H9 (cell line): ENCODE data around the gene ABHD12. TPM values are rescaled to one million over a fixed set of nuclear protein-coding genes. Genes with fewer than 3 reads are reported as not detected.

Source experiments
- DNase-seq: peaks from one replicate; pipeline ENCODE4 v3.0.0-alpha.2; 2017
- H2AFZ ChIP-seq: one replicate; pipeline ENCODE4 v1.6.1; 2013; ENCODE audit warnings: mild to moderate bottlenecking, low read length, control low read depth, moderate library complexity
- H2AK5ac ChIP-seq: 2 replicates; pipeline ENCODE4 v1.6.1; 2013; ENCODE audit warnings: low read length, control low read depth, mixed read lengths; ENCODE audit not compliant: insufficient read length
- H2BK120ac ChIP-seq: one replicate; pipeline ENCODE4 v1.6.1; 2013; ENCODE audit warnings: low read depth, mild to moderate bottlenecking, low read length, control low read depth, inconsistent platforms; ENCODE audit not compliant: poor library complexity, severe bottlenecking
- H2BK12ac ChIP-seq: 2 replicates; pipeline ENCODE4 v1.6.1; 2013; ENCODE audit warnings: low read length, control low read depth, mixed read lengths, low read depth; ENCODE audit not compliant: insufficient read length
- H2BK15ac ChIP-seq: 2 replicates; pipeline ENCODE4 v1.6.1; 2013; ENCODE audit warnings: low read depth, low read length, control low read depth
- H2BK20ac ChIP-seq: one replicate; pipeline ENCODE4 v1.6.1; 2013; ENCODE audit warnings: low read depth, mild to moderate bottlenecking, low read length, control low read depth, inconsistent platforms; ENCODE audit not compliant: poor library complexity, severe bottlenecking
- H2BK5ac ChIP-seq: 2 replicates; pipeline ENCODE4 v1.6.1; 2013; ENCODE audit warnings: low read length, control low read depth, mixed read lengths; ENCODE audit not compliant: insufficient read length
- H3K14ac ChIP-seq: 2 replicates; pipeline ENCODE4 v1.6.1; 2013; ENCODE audit warnings: low read length, control low read depth; ENCODE audit not compliant: insufficient read depth
- H3K18ac ChIP-seq: 2 replicates; pipeline ENCODE4 v1.6.1; 2013; ENCODE audit warnings: low read depth, mild to moderate bottlenecking, mixed read lengths, low read length, control low read depth; ENCODE audit not compliant: insufficient read length
- H3K23ac ChIP-seq: 2 replicates; pipeline ENCODE4 v1.6.1; 2013; ENCODE audit warnings: low read length, control low read depth, mixed read lengths, low read depth; ENCODE audit not compliant: insufficient read length
- H3K23me2 ChIP-seq: 2 replicates; pipeline ENCODE4 v1.6.1; 2013; ENCODE audit warnings: low read depth, mild to moderate bottlenecking, mixed read lengths, low read length, control low read depth; ENCODE audit not compliant: insufficient read length, poor library complexity, severe bottlenecking
- H3K27ac ChIP-seq: 2 replicates; pipeline ENCODE4 v1.5.1; 2013; ENCODE audit warnings: low read length, control low read depth, mixed read lengths, low read depth; ENCODE audit not compliant: insufficient read length
- H3K27me3 ChIP-seq: 2 replicates; pipeline ENCODE4 v1.6.1; 2013; ENCODE audit warnings: low read length, control low read depth, inconsistent platforms; ENCODE audit not compliant: insufficient read depth
- H3K4ac ChIP-seq: 2 replicates; pipeline ENCODE4 v1.6.1; 2013; ENCODE audit warnings: low read depth, mild to moderate bottlenecking, control low read depth, inconsistent platforms, low read length, moderate library complexity
- H3K4me1 ChIP-seq: 2 replicates; pipeline ENCODE4 v1.6.1; 2013; ENCODE audit warnings: low read length, control low read depth, inconsistent platforms; ENCODE audit not compliant: insufficient read depth
- H3K4me2 ChIP-seq: 2 replicates; pipeline ENCODE4 v1.6.1; 2013; ENCODE audit warnings: low read length, control low read depth, mixed read lengths; ENCODE audit not compliant: insufficient read length, insufficient read depth
- H3K56ac ChIP-seq: 2 replicates; pipeline ENCODE4 v1.6.1; 2013; ENCODE audit warnings: low read depth, mild to moderate bottlenecking, mixed read lengths, low read length, control low read depth; ENCODE audit not compliant: insufficient read length
- H3K79me1 ChIP-seq: 2 replicates; pipeline ENCODE4 v1.6.1; 2013; ENCODE audit warnings: low read depth, mild to moderate bottlenecking, moderate library complexity, low read length, control low read depth, inconsistent platforms; ENCODE audit not compliant: insufficient read depth, poor library complexity, severe bottlenecking
- H3K79me2 ChIP-seq: 2 replicates; pipeline ENCODE4 v1.6.1; 2013; ENCODE audit warnings: low read length, control low read depth, inconsistent platforms; ENCODE audit not compliant: insufficient read depth
- H3K9ac ChIP-seq: 2 replicates; pipeline ENCODE4 v1.6.1; 2013; ENCODE audit warnings: low read length, control low read depth, mixed read lengths; ENCODE audit not compliant: insufficient read length; ENCODE audit errors: extremely low read depth
- H3K9me3 ChIP-seq: one replicate; pipeline ENCODE4 v1.6.1; 2013; ENCODE audit warnings: low read depth, low read length, inconsistent platforms; ENCODE audit not compliant: control insufficient read depth
- H3T11ph ChIP-seq: one replicate; pipeline ENCODE4 v1.6.1; 2013; ENCODE audit warnings: mild to moderate bottlenecking, low read length, control low read depth, inconsistent platforms
- H4K20me1 ChIP-seq: one replicate; pipeline ENCODE4 v1.6.1; 2013; ENCODE audit not compliant: control insufficient read depth, insufficient read length, insufficient read depth
- H4K5ac ChIP-seq: 2 replicates; pipeline ENCODE4 v1.6.1; 2013; ENCODE audit warnings: low read depth, mild to moderate bottlenecking, mixed read lengths, low read length, control low read depth; ENCODE audit not compliant: insufficient read length
- H4K8ac ChIP-seq: replicated peaks from 2 replicates; pipeline ENCODE4 v1.6.1; 2013; ENCODE audit warnings: low read length, control low read depth, mixed read lengths, low read depth; ENCODE audit not compliant: insufficient read length
- H4K91ac ChIP-seq: 2 replicates; pipeline ENCODE4 v1.6.1; 2013; ENCODE audit warnings: low read depth, mild to moderate bottlenecking, moderate library complexity, mixed read lengths, low read length, control low read depth; ENCODE audit not compliant: insufficient read length
- H3K27ac Mint-ChIP-seq, 3 experiments: 2 replicates in 2 of 3; 3 replicates in 1 of 3; pipeline ENCODE4 v1.8.0; 2020 to 2021; ENCODE audit warnings: mixed read lengths in 3 of 3, mild to moderate bottlenecking in 1 of 3, moderate library complexity in 1 of 3
- H3K27me3 Mint-ChIP-seq: 2 replicates; pipeline ENCODE4 v1.8.0; 2021; ENCODE audit warnings: low read depth, mild to moderate bottlenecking, moderate library complexity, mixed read lengths
- H3K36me3 Mint-ChIP-seq, 3 experiments: 2 replicates in 2 of 3; 3 replicates in 1 of 3; pipeline ENCODE4 v1.8.0; 2020 to 2021; ENCODE audit warnings: low read depth in 3 of 3, mixed read lengths in 3 of 3; ENCODE audit not compliant: insufficient read depth in 1 of 3
- H3K4me1 Mint-ChIP-seq, 2 experiments: 2 replicates each; pipeline ENCODE4 v1.8.0; 2020; ENCODE audit warnings: mixed read lengths in 2 of 2
- H3K4me3 Mint-ChIP-seq, 2 experiments: 2 replicates in 1 of 2; 3 replicates in 1 of 2; pipeline ENCODE4 v1.8.0; 2020 to 2021; ENCODE audit warnings: mild to moderate bottlenecking in 2 of 2, mixed read lengths in 2 of 2, moderate library complexity in 1 of 2
- H3K9me3 Mint-ChIP-seq, 2 experiments: 2 replicates in 1 of 2; 3 replicates in 1 of 2; pipeline ENCODE4 v1.8.0; 2020; ENCODE audit warnings: mild to moderate bottlenecking in 2 of 2, mixed read lengths in 2 of 2, moderate library complexity in 1 of 2
- WGBS: extraction: QIAGEN DNeasy Blood & Tissue Kit; methylation state at CpG from one replicate; pipeline ENCODE4 v1.1.7; 2013; ENCODE audit warnings: missing lambda C conversion rate, low lambda C conversion rate, mixed read lengths; ENCODE audit not compliant: insufficient read length; ENCODE audit errors: extremely low coverage; 5-methylcytosine and 5-hydroxymethylcytosine counted together
- total RNA-seq: library from RNA; stranded (reverse); gene quantifications from 2 replicates; pipeline ENCODE4 v1.2.1, GENCODE V29; 2021
- TF ChIP-seq, protein P1 (sequence below): fragments of 200-600 bp; sonication (generic); conservative IDR thresholded peaks from 3 replicates; pipeline ENCODE4 v1.8.0; 2021; ENCODE audit warnings: antibody characterized with exemption, mild to moderate bottlenecking

The ABHD12 gene
- total RNA-seq, 1 experiment from 2014 or later, result 54.4 TPM

DNA sequence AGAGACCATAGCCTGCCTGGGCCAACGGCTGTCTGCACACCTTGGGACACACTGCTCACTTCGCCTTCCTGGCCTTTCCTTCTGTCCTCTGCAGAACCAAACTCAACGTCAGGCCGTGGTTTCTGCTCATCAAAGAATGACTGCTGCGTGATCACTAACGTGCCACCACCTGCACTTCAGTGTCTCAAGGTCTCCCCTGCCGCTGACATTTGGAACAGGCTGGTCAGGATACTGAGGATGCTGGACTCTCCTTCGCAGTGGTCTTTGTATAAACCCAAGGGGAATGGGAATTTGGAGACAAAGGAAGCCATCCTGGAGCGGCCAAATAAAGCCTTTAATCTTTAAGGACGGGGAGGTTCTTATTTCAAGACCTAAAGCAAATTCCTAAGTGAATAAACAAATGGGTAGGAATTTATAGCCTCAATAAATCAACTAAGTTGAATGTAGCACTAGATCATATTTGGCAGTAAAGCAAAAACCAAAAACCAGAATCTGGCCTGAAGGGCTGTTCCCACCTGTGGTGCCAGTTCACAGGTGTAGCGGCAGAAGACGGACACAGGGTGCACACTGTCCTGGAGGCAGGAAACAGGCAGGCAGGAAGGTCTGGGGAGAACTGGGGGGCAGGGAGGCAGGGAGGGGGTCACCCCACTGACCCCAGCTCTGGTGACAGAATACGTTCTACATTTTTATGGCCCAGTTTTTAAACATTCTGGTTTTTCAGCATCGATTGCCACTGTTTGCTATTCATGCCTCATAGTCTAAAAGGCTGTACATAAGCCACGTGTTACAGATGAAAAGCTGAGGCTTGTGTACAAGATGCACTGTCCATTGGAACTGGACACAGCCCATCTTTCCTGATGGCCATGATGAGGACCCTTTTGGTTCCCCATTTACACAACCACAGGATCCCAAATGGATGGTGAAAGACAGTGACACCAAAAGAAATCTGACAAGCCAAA is 36.6 kb downstream of the ABHD12 start:
- H3K4me1 ChIP-seq, result peaks cover 33% of the 10 kb centered on the region
- no peak overlapping the region for H2BK15ac ChIP-seq
- peak overlapping the region; percentile 86 for H2BK5ac ChIP-seq
- no peaks in the 10 kb centered on the region for H4K20me1 ChIP-seq
- Mint-ChIP-seq H3K27me3 (no peaks in the 10 kb centered on the region), H3K27ac (peak overlapping the region; percentile 83 to 98 (median 87)), H3K36me3 (peaks cover 2 to 13% (median 11%) of the 10 kb centered on the region in 3 experiments; a peak in 5 of 7 replicates), H3K4me1 (peaks cover 65% of the 10 kb centered on the region in 2 experiments), H3K4me3 (peak overlapping the region in 1 of 2 experiments; percentile 10; a peak in 2 of 5 replicates), H3K9me3 (peaks cover 0 to 6% of the 10 kb centered on the region in 2 experiments; a peak in 2 of 5 replicates)
- peak overlapping the region; percentile 51 for H3K27ac ChIP-seq
- no peak overlapping the region for H3T11ph ChIP-seq
- H3K9me3 ChIP-seq, result no peaks in the 10 kb centered on the region
- no peak overlapping the region for H2BK20ac ChIP-seq
- H3K14ac ChIP-seq, result peak overlapping the region; percentile 63
- peak overlapping the region; percentile 76 for H3K23ac ChIP-seq
- H3K9ac ChIP-seq, result peak overlapping the region; percentile 7
- peak overlapping the region; percentile 76 for H4K5ac ChIP-seq
- H3K23me2 ChIP-seq, result no peaks in the 10 kb centered on the region
- TF ChIP-seq, protein P1, sequence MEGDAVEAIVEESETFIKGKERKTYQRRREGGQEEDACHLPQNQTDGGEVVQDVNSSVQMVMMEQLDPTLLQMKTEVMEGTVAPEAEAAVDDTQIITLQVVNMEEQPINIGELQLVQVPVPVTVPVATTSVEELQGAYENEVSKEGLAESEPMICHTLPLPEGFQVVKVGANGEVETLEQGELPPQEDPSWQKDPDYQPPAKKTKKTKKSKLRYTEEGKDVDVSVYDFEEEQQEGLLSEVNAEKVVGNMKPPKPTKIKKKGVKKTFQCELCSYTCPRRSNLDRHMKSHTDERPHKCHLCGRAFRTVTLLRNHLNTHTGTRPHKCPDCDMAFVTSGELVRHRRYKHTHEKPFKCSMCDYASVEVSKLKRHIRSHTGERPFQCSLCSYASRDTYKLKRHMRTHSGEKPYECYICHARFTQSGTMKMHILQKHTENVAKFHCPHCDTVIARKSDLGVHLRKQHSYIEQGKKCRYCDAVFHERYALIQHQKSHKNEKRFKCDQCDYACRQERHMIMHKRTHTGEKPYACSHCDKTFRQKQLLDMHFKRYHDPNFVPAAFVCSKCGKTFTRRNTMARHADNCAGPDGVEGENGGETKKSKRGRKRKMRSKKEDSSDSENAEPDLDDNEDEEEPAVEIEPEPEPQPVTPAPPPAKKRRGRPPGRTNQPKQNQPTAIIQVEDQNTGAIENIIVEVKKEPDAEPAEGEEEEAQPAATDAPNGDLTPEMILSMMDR, result no peak
- H3K56ac ChIP-seq, result peak overlapping the region; percentile 95
- peak overlapping the region; percentile 85 for H3K18ac ChIP-seq
- peaks cover 9% of the 10 kb centered on the region; the same call in 1 of the 2 replicates for H3K79me2 ChIP-seq
- no peak overlapping the region for H4K91ac ChIP-seq
- H2AK5ac ChIP-seq, result no peak overlapping the region
- H2BK120ac ChIP-seq, result no peak overlapping the region
- peak overlapping the region; percentile 10 for H3K4me2 ChIP-seq
- no peak overlapping the region for H2AFZ ChIP-seq
- no peak overlapping the region for H4K8ac ChIP-seq
- DNase-seq, result no peak
- H2BK12ac ChIP-seq, result peak overlapping the region; percentile 15
- peaks cover 12% of the 10 kb centered on the region for H3K79me1 ChIP-seq
- H3K4ac ChIP-seq, result no peak overlapping the region
- H3K27me3 ChIP-seq, result no peaks in the 10 kb centered on the region
- WGBS, result no CpG with 5 or more reads among the region's 15 CpGs
